Amniotic stem cell (primary cell): ENCODE data around the gene ADCY9.
"Not testable (repeated sequence)": the region's sequence is repeated elsewhere in the genome, so short reads cannot be mapped to it uniquely, and the experiment has no call there.

Experiments
- DNase-seq: peaks from one replicate; lab custom pipeline; 2025; lab: John Stamatoyannopoulos, UW

ADCY9 gene

DNA sequence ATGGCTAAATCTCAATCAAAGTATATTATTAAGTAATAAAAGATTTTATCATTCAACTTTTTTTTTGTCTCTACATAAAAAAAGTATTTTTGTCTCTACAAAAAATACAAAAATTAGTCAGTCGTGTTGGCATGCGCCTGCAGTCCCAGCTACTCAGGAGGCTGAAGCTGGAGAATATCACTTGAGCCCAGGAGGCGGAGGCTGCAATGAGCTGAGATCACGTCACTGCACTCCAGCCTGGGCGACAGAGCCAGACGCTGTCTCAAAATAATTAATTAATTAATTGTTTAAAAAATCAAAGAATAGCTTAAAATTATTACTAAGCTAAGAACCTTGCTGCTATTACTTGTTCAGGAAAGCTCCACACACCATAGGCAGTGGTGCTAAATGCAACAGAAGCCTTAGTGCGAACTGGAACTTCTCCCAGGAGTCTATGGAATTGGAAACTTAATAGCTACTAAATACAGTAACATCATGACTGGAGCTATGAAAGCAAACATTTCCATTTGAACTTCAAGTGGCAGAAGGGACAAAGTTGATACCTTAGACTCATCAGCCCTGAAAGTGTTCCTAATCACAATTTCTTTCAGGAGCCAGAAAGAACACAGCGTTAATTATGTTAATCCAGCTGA is 22.6 kb downstream of the ADCY9 start:
- no peak for DNase-seq

DNA sequence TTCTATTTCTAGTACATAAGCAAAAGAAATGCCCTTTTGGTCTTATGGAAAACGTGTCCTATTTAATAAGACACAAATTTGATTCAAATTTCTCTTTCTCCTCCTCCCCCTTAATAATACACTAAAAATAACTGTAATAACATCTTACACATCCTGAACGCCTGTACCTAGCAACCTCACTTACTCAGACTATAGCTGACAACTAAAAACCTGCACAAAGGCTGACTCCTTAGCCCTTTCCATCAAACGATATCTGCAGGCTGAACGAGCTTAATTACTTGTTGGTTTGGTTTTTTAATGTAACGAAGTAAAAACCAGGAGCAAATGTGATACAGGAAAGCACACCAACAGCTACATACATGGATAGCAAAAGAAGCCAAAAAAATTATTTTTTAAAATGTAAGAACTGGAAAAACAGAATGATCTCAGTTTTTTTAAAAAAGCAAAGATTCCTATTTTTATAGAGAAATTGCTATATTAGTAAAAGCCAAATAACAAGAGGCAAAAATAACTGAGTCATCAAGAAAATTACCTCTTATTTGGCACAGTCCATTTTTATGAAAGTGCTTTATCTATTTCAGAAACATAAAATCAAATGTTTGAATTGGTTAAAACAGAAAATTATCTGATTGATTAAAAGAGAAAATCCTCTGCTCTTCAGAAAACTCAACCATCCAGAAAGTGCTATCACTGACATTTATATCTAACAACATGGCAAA is 23.5 kb downstream of the ADCY9 start:
- no peak for DNase-seq

DNA sequence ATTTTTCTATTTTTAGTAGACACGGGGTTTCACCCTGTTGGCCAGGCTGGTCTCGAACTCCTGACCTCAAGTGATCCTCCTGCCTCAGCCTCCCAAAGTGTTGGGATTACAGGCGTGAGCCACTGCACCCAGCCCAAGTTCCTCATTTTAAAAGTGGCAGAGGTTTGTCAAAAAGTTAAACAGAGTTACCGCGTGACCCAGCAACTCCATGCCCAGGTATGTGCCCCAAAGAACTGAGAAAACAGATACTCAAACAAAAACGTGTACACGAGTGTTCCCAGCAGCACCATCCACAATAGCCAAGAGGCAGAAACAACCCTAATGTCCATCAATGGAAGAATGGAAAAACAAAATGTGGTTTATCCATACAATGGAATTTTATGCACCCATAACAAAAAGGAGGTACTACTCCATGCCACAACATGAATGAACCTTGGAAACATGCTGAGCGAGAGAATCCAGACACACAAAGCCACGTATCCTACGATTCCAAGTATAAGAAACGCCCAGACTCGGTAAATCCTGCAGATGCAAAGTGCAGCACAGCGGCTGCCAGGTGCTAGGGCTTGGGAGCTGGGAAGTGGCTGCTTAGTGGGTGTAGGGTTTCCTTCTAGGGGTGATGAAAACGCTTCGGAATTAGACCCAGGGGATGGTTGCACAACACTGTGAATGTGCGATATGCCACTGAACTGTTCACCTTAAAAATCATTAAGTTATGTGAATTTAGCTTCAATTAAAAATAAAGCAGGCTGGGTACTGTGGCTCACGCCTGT is 24.8 kb downstream of the ADCY9 start:
- no peak for DNase-seq

DNA sequence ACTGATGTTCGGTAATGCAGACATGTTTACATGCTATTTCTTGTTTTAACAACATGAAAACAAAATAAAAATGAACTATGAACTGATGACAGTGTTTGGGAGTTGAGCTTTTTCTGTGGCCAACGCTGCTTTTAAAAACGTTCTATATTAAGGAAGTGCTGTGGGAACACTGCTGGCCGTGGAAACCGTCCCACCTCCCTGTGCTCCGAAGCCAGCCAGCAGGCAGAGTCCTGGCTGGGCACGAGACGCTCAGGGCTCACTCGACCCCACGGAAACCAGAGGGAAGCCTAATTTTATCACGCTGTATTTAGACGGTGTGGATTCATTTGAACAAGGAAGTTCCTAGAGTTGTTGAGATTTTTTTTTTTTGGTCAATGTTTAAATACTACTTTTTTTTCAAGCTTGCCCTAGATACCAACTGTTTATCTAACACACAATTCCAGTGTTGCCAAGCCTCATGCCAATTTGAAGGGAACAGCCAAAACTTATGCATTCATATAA is 25.8 kb downstream of the ADCY9 start:
- no peak for DNase-seq

DNA sequence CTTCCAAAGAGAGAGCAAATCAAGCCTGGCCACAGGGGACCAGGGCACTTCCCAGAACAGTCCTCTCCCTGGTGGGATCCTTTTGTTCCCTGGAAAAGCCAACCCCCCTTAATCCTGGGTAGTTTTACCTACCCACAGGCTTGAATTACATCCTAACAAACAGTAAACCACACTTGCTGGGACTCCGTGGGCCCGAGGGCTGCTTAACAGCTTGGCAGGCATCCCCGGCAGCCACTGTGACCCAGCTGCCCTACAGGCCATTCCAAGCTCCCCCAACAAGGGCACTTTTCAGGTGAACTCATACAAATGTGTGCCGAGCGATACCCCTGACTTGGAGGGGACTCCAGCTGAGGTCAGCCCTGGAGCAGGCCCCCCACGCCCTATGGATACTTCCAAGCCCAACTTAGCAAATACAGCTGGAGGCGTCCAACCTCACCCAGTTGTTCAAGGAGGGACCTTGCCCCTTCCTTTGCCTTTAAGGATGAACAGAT is 26.4 kb downstream of the ADCY9 start:
- no peak for DNase-seq

DNA sequence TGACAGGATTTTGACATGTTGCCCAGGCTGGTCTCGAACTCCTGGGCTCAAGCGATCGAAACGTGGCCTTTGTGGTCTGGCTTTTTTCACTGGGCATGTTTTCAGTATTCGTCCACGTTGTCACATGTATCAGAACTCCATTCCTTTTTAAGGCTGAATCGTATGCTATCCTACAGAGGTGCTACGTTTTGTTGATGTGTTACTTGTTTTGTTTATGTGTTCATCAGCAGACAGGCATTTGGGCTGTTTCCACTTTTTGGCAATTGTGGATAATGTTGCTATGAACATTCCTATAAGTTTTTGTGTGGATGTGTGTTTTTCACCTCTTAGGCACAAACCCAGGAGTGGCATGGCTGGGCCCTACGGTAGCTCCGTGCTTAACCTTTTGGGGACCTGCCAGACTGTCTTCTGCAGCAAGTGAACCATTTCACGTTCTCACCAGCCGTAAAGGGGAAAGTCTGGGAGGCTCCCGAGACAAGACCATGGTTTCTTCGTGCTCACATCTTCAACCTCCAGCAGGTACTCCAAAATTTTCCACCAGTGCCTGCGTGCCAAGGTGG is 26.9 kb downstream of the ADCY9 start:
- no peak for DNase-seq

DNA sequence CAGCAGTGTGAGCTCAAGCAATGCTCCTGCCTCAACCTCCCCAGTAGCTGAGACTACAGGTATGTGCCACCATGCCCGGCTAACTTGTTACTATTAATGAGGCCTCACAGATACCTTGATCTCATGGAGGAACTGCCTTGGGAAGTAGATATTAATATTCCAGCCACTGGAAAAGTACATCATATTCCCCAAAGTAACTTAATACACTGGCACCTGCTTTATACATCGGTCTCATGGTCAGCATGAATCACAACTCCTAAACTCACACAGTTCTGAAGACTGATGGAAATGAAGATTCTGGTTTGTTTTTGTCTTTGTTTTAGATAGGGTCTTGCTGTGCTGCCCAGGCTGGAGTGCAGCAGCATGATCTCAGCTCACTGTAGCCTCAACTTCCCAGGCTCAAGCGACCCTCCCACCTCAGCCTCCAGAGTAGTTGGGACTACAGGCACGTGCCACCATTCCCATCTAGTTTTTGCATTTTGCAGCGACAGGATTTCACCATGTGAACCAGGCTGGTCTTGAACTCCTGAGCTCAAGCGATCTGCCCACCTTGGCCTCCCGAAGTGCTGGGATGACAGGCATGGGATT is 28.2 kb downstream of the ADCY9 start:
- no peak for DNase-seq

DNA sequence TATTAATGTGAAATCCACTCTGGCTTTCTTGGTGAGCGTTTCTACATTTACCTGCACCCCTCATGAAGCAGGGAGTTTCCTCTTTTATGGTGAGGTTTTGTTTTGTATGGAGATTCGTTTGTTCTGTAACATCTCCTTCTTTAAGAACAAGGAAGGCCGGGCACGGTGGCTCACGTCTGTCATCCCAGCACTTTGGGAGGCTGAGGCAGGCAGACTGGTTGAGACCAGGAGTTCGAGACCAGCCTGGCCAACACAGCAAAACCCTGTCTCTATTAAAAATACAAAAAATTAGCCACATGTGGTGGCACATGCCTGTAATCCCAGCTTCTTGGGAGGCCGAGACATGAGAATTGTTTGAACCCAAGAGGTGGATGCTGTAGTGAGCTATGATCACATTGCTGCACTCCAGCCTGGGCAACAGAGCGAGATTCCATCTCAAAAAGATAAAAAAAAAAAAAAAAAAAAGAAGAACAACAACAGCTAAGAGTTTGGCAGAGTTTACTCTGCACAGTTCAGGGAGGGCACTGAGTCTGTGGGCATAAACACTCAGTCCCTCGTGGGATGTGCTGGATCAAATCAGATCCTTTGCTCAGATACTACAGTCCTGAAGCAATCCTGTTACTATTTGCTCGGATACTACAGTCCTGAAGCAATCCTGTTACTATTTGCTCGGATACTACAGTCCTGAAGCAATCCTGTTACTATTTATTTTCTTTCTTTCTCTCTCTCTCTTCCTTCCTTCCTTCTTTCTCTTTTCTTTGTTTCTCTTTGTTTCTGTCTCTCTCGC is 28.9 kb downstream of the ADCY9 start:
- no peak for DNase-seq

DNA sequence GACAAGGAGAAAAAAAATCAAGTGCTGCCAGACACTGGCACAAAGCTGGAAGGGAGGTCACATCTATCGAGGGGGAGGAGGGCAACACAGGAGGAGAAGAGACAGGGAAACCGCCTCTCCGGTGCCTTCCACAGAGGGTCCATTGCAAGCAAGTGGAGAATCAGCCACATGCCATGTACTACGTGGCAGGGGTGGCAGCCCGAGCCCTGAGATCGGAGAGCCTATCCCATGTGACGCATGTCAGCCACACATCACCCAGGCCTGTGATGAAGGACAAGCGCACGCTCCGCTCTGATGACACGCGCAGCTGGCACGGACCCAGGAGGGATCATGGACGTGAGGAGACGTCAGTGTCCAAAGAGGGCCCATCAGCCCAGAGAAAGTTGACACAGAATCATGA is 30.1 kb downstream of the ADCY9 start:
- DNase-seq = no peak

DNA sequence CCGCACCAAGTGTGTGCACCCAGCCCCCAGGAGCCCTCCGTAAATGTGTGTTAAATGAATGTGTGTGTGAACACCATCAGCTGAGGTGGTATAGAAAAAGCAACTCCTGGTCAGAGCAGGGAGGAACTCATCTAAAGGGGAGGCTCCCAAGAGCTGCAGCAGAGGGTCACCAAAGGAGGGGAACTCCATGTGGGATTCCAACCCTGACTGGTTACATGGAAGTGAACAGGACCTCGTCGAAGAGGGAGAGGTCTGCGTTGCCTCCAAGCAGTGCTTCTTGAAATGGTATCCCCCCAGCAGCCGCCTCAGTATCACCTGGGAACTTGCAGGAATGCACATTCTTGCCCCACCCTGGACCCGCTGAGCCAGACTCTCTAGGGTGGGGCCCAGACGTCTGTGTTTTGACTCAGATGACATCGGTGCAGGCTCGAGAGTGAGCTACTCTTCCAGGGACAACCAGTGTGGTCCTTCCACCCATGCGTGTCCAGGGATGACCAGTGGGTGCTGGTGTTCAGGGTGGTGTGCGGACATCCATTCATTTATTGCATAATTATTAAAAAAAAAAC is 30.8 kb downstream of the ADCY9 start:
- DNase-seq = no peak

DNA sequence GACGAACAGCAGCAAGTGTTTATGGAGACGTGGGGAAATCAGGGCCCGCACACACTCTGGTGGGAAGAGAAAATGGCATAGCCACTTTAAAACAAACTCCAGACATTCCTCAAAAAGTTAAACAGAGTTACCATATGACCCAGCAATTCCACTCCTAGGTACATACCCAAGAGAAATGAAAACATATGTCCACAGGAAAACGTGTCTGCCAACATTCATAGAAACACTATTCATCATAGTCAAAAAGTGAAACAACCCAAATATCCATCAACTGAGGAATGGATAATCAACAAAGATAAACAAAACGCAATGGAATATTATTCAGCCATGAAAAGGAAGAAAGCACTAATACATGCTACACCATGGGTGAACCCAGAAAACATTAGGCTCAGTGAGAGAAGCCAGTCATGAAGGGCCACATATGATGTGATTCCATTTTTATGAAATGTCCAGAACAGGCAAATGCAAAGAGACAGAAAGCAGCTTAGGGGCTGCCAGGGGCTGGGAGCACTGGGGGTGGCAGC is 32.8 kb downstream of the ADCY9 start:
- no peak for DNase-seq

DNA sequence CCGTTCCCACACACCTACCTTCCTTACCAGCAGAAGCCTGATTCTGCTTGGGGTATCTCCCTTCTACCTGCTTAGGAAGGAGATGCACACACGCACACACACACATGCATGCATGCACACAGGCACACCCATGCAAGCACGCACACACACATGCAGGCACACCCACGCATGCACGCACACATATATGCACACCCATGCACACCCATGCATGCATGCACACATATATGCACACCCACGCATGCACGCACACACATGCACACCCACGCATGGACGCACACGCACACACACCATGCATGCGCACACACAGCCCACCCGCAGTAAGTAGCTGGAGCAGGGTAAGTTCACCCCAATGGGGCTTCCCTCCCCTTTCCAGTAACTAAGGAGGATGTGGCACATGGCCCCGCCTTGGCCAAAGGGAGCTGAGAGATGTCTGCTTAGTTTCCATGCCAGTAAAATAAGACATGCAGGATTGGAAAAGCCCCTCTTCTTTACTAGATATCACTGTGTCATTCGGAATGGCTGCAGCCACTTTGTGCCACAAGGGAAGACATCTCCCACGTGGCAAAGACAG is 33.7 kb downstream of the ADCY9 start:
- no peak for DNase-seq

DNA sequence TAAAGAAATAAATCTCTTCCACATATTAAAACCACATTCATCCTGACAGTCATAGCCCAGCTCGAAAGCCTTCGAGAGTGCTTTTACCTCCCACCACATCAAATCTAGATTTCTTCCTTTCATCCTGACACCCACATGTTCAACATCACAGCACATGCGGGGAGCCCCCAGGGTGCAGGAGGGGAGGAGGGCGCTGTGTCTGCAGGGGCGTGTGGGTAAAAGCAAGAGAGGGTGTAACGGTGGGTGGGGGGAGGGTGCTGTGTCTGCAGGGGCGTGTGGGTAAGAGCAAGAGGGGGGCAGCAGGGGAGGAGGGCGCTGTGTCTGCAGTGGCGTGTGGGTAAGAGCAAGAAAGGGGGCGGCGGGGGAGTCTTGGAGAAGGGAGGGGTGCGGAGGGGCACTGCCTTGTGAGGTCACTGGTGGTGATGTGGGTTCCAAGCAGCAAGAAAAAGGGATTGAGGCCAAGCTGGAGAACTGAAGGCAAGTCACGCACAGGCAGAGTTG is 34.7 kb downstream of the ADCY9 start:
- DNase-seq = no peak

DNA sequence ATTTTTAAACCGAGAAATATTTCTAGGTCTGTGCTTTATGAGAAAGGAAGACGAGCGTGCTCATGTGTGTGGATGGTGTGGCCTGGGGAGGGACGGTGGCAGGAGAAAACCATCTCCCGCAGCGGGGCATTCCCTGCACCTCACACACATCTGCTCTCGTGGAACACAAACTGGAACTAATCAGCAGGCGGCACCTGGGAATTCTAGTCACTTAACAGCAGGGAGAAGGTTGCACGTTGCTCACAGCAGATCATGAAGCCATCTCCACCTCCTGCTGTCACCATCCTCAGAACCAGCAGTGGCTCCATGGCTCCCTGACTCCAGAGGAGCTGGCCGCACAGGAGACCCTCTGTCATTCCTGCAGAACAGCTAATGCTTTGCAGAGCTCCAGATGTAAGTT is 35.2 kb downstream of the ADCY9 start:
- DNase-seq = no peak

DNA sequence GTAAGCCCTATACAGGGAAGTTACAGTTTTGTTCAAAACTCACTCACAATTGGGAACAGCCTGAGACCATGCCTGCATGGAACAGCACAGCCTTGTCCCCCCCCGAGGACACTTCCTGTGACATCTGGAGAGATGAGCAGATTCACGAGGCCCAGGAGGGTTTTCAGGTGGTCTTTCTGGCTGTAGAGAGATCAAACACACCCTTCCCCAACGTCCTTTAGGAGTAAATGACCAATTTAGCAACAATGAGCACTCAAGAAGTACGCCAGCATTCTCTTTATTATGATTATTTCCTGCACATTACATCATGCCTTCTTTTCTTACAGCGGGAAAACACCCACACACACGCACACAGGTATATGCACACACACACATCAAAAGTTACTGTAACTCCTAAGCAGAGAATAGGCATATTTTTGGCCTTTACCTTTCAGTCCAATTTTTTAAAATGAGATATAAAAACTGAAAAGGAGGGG is 39.0 kb downstream of the ADCY9 start:
- DNase-seq = no peak

DNA sequence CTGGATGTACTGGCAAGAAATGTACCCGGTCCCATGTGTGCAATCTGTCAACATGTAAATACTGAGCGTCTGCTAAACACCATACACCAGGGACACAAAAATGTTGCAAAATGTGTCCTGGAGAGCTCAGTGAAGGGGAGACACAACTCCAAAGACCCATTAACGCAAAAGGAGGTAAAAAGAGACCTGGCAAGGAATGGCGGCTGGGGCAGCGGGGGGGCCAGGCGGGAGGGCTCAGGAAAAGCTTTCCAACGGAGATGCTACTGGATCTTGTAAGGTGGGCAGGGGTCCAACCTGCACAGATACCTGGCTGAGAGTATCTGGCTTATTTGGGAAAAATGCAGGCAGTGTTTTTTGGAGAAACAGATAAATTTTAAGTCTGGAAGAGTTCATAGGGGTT is 40.7 kb downstream of the ADCY9 start:
- no peak for DNase-seq

DNA sequence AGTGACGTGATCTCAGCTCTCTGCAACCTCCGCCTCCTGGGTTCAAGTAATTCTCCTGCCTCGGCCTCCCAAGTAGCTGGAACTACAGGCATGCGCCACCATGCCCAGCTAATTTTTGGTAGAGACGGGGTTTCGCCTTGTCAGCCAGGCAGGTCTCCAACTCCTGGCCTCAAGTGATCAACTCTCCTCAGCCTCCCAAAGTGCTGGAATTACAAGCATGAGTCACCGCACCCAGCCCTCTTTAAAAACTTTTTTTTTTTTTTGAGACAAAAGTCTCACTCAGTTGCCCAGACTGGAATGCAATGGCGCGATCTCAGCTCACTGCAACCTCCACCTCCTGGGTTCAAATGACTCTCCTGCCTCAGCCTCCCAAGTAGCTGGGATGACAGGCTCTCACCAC is 43.1 kb downstream of the ADCY9 start:
- not testable (repeated sequence) for DNase-seq

DNA sequence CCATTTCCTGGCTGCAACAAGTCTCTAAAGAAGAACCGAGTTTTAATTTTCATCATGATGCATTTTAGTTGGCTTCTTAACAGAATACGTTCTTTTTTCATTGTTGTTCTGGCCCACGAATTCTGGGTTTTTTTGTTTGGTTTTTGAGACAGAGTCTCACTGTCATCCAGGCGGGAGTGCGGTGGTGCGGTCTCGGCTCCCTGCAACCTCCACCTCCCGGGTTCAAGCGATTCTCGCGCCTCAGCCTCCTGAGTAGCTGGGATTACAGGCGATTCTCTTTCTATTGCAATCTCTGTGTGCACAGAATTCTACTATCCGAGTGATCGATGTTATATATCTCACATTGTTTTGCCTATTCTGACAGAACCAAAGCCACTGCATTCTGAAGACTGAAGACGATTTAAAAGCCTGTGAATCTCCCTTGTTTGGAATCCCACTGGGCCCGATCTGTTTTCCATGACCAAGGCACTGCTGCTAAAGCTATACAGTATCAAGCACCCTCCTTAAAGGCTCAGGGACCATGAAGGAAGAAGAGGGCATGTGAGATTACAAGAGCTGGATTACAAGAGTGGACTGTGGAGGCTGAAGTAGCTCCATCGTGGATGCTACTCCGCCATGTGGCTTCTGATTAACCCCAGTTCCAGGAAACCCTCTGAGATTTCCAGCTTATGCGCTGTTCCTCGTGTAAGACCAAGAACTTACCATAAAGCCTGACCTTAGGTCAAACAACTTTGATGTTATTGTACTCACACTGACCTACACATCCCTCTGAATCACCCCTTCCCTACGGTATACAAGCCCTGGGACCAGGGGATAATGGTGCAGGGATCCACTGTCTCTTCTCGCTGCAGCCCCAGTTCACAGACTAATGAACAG is 44.3 kb downstream of the ADCY9 start:
- no peak for DNase-seq

DNA sequence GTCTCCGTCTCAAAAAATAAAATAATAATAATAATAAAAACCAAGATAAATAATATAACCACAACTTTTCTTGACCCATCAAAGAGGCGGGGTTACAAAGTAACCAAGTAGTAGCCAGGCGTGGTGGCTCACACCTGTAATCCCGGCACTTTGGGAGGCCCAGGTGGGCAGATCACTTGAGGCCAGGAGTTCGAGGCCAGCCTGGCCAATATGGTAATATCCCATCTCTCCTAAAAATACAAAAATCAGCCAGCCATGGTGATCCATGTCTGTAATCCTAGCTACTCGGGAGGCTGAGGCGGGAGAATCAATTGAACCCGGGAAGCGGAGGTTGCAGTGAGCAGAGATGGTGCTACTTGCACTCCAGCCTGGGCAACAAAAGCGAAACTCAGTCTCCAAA is 45.3 kb downstream of the ADCY9 start:
- no peak for DNase-seq
